ENCODE measurements around the gene IGF2R.

The IGF2R gene

GRCh38 chr6:160127270-160128124 is 158.6 kb downstream of the IGF2R start:
- no peak for DNase-seq (ENCODE audit: low read depth)
- TF ChIP-seq CTCF (conservative IDR thresholded peaks at IDR 0.05; ENCODE audit: low read depth, low read length), result no peak
- H3K4me3 ChIP-seq (ENCODE audit: low read depth, low read length), result no peak overlapping the region

- no peak overlapping the region for H3K4me3 ChIP-seq (ENCODE audit: low read depth, low read length)
- DNase-seq (ENCODE audit: low read depth), result no peak
- TF ChIP-seq CTCF (conservative IDR thresholded peaks at IDR 0.05; ENCODE audit: low read depth, low read length), result no peak
These were observed 159.3 kb downstream of the IGF2R start for GRCh38 chr6:160128125-160128683.

DNA sequence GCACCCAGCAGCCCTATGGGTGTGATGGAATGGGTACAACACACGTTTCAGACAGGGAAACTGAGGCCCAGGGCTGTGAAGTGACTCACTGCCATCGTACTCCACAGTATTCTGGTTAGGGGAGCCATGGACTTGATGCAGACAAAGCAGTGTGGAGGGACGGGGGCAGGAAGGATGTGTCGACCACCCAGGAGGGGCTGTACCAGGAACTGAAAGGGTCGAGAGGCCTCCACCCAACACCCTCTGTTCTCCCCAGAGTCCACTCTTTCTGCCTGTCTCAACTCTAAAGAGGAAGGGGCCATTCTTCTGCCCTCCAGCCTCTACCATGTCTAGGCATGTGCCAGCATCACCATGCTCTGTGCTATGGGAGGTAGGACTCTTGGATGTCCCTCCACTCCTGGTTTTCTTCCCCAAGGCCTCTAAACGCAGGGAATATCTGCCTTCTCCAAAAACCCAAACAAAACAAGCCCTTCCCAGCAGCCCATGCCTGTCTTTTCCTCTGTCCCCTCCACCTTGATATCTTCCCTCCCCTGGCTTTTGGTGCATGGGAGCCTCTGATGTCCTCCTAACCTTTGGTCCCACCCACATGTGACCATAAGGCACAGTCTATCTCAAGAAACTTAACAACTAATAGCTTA is 160.1 kb downstream of the IGF2R start:
- H3K4me3 ChIP-seq (ENCODE audit: low read depth, low read length), result no peak overlapping the region
- no peak for DNase-seq (ENCODE audit: low read depth)
- no peak for TF ChIP-seq CTCF (conservative IDR thresholded peaks at IDR 0.05; ENCODE audit: low read depth, low read length)

GRCh38 chr6:160129881-160130615 is 161.2 kb downstream of the IGF2R start:
- DNase-seq (ENCODE audit: low read depth), result no peak
- no peak overlapping the region for H3K4me3 ChIP-seq (ENCODE audit: low read depth, low read length)
- TF ChIP-seq CTCF (conservative IDR thresholded peaks at IDR 0.05; ENCODE audit: low read depth, low read length), result no peak

GRCh38 chr6:160130729-160131484 is 162.0 kb downstream of the IGF2R start:
- no peak for TF ChIP-seq CTCF (conservative IDR thresholded peaks at IDR 0.05; ENCODE audit: low read depth, low read length)
- H3K4me3 ChIP-seq (ENCODE audit: low read depth, low read length), result no peak overlapping the region
- DNase-seq (ENCODE audit: low read depth), result no peak

DNA sequence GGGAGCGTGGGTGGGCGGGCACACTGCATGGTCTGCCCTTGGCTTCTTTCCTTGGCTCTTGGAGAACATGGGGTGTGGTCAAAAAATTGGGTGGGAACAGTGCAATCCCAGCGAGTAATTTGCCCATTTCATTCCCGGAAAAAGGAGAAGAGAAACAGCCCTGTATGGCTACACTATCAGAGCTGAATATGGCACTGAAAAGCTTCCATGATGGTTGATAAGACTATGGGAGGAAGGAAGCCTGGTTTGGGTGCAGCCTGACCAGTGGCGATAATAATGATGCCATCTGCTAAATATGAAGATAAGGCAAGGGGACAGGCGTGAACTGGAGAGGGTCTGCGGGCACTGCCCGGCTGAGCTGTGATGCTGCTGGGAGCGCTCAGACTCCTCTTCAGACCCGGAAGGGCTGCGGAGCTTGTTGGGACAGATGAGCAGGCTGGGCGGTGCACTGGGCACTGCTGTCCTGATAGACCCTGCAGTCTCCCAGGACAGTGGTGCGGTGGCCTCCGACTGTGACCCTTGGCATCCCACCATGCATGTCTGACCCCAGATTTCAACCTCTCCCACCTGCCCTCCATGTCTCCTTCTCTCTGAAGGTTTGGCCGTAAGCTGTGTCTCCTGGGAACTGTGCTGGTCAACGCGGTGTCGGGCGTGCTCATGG is 162.9 kb downstream of the IGF2R start:
- H3K4me3 ChIP-seq (ENCODE audit: low read depth, low read length), result no peak overlapping the region
- no peak for DNase-seq (ENCODE audit: low read depth)
- TF ChIP-seq CTCF (conservative IDR thresholded peaks at IDR 0.05; ENCODE audit: low read depth, low read length), result no peak

Measured in choroid plexus epithelial cell (primary cell).